ENCODE results near the gene PPP6C. TPM values are rescaled to one million over a fixed set of nuclear protein-coding genes. Genes with fewer than 3 reads are reported as not detected.

Gene PPP6C
- total and polyA plus RNA-seq, 2 donors (not counting 3 experiments of a cell fraction or from before 2014, with no cell fraction given): 19.3 to 42.6 TPM

GRCh38 chr9:125126019-125126746 lies 63.4 kb downstream of the PPP6C start:
- TF ChIP-seq POLR2A (IDR thresholded peaks at IDR 0.05; ENCODE audit: low read depth, low read length) (no peak), FOS (IDR thresholded peaks at IDR 0.05; ENCODE audit: borderline replicate concordance, insufficient read depth, low read length) (no peak), MAX (IDR thresholded peaks at IDR 0.05; ENCODE audit: insufficient read depth, insufficient read length) (no peak), MYC (IDR thresholded peaks at IDR 0.05; ENCODE audit: low read depth, low read length) (no peak), EZH2 (IDR thresholded peaks at IDR 0.05; ENCODE audit: borderline replicate concordance, low read depth, low read length, severe bottlenecking) (no peak), JUN (IDR thresholded peaks at IDR 0.05; ENCODE audit: borderline replicate concordance, insufficient read depth, insufficient read length, low read depth) (no peak), POLR2AphosphoS5 (IDR thresholded peaks at IDR 0.05; ENCODE audit: insufficient read depth, low read depth, low read length) (no peak), GATA2 (IDR thresholded peaks at IDR 0.05; ENCODE audit: insufficient read depth, insufficient read length, low read depth, low read length) (no peak)
- TF ChIP-seq, protein P1, sequence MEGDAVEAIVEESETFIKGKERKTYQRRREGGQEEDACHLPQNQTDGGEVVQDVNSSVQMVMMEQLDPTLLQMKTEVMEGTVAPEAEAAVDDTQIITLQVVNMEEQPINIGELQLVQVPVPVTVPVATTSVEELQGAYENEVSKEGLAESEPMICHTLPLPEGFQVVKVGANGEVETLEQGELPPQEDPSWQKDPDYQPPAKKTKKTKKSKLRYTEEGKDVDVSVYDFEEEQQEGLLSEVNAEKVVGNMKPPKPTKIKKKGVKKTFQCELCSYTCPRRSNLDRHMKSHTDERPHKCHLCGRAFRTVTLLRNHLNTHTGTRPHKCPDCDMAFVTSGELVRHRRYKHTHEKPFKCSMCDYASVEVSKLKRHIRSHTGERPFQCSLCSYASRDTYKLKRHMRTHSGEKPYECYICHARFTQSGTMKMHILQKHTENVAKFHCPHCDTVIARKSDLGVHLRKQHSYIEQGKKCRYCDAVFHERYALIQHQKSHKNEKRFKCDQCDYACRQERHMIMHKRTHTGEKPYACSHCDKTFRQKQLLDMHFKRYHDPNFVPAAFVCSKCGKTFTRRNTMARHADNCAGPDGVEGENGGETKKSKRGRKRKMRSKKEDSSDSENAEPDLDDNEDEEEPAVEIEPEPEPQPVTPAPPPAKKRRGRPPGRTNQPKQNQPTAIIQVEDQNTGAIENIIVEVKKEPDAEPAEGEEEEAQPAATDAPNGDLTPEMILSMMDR (IDR thresholded peaks at IDR 0.05; ENCODE audit: extremely low read depth in 1 of 2, insufficient read depth in 1 of 2, low read depth in 1 of 2, low read length in 2 of 2): no peak
- Histone ChIP-seq H3K4me3 (replicated peaks in 1 of 3; ENCODE audit: insufficient read depth in 1 of 3, low read depth in 1 of 3, low read length in 3 of 3) (no peak overlapping the region), H2AFZ (ENCODE audit: low read depth, low read length) (no peak overlapping the region), H3K4me2 (ENCODE audit: insufficient read depth, low read length) (no peak overlapping the region), H3K36me3 (ENCODE audit: control insufficient read depth in 2 of 2, extremely low read depth in 1 of 2, insufficient read depth in 2 of 2, low read length in 2 of 2) (no peaks in the 10 kb centered on the region), H3K79me2 (ENCODE audit: control insufficient read depth, insufficient read depth, low read length) (no peaks in the 10 kb centered on the region), H3K4me1 (ENCODE audit: control insufficient read depth, extremely low read depth, insufficient read depth, low read length) (no peaks in the 10 kb centered on the region), H3K27ac (ENCODE audit: insufficient read depth, low read depth, low read length) (no peak overlapping the region), H4K20me1 (replicated peaks; ENCODE audit: control insufficient read depth, extremely low read depth, insufficient read depth, low read length) (no peaks in the 10 kb centered on the region), H3K9me3 (replicated peaks; ENCODE audit: control insufficient read depth, insufficient read depth, low read length) (no peaks in the 10 kb centered on the region), H3K27me3 (ENCODE audit: control insufficient read depth in 2 of 2, insufficient read depth in 2 of 2, low read length in 2 of 2) (no peaks in the 10 kb centered on the region), H3K9me1 (replicated peaks; ENCODE audit: control insufficient read depth, extremely low read depth, insufficient read depth, low read length) (no peaks in the 10 kb centered on the region), H3K9ac (replicated peaks; ENCODE audit: extremely low read depth, insufficient read depth, low read length) (no peak overlapping the region)
- CTCF ChIA-PET: interaction anchor here (0.6 to 1.8 kb wide), 6 partner anchors 17 to 616 kb away, joined by 3 to 5 read pairs (median 3); partner anchors contain the start of gene SCAI
- FAIRE-seq (no peak), DNase-seq (ENCODE audit: low read depth, low spot score) (peak; percentile 21)
- dilution Hi-C loops (cut with MboI; ENCODE audit: extremely low pct_ligation_motif_present, low sequenced_read_pairs): no loop called here
- no TSS peak for BruUV-seq (replicated peaks)
- intact Hi-C loops (cut with micrococcal nuclease): no loop called here
- POLR2A ChIA-PET: interaction anchor here (0.6 kb wide), 1 partner anchor 57 kb away, joined by 4 read pairs; no protein-coding TSS in a partner anchor
